Mononuclear cell (primary cell): ENCODE results near the gene GNAS-AS1. TPM values are rescaled to one million over a fixed set of nuclear protein-coding genes. Genes with fewer than 3 reads are reported as not detected.

Experiments
- H3K27me3 ChIP-seq: 2 replicates; pipeline ENCODE4 v1.6.0; 2011; ENCODE audit warnings: low read length, control low read depth; ENCODE audit not compliant: insufficient read depth
- H3K4me1 ChIP-seq: 2 replicates; pipeline ENCODE4 v1.5.1; 2011; ENCODE audit warnings: mild to moderate bottlenecking, low read length, control low read depth; ENCODE audit not compliant: insufficient read depth
- H3K4me3 ChIP-seq: 2 replicates; pipeline ENCODE4 v1.5.1; 2011; ENCODE audit warnings: mild to moderate bottlenecking, low read length, moderate library complexity
- H3K9me3 ChIP-seq: 2 replicates; pipeline ENCODE4 v1.5.1; 2011; ENCODE audit warnings: low read depth, mild to moderate bottlenecking, control low read depth, low read length
- total RNA-seq: library from RNA; depleted of rRNA; stranded (reverse); fragments of >200 nt; gene quantifications from one replicate; pipeline ENCODE4 v1.2.3, GENCODE V29; 2012

The GNAS-AS1 gene
- total RNA-seq: 0.10 TPM

GRCh38 chr20:58850693-58851174 is at the start of gene GNAS-AS1:
GNAS-AS1 (minus strand) TSS chr20:58850902.
- Histone ChIP-seq H3K4me1 (peaks cover 13% of the 10 kb centered on the region), H3K27me3 (peaks cover 51% of the 10 kb centered on the region), H3K4me3 (peak within 1 kb of the TSS; percentile 9)

GRCh38 chr20:58900397-58900796 is 49.7 kb upstream of the GNAS-AS1 start:
- no peaks in the 10 kb centered on the region for H3K27me3 ChIP-seq
- H3K9me3 ChIP-seq: no peaks in the 10 kb centered on the region
- H3K4me3 ChIP-seq: no peak overlapping the region
- H3K4me1 ChIP-seq: peaks cover 33% of the 10 kb centered on the region

More at GRCh38 chr20:58850693-58851174, at the start of gene GNAS-AS1:
- H3K9me3 ChIP-seq: no peaks in the 10 kb centered on the region

- H3K27me3 ChIP-seq: no peaks in the 10 kb centered on the region
- no peaks in the 10 kb centered on the region for H3K9me3 ChIP-seq
- peaks cover 42% of the 10 kb centered on the region for H3K4me1 ChIP-seq
- H3K4me3 ChIP-seq: no peak overlapping the region
These were observed 48.8 kb upstream of the GNAS-AS1 start for GRCh38 chr20:58899512-58899911.

GRCh38 chr20:58898629-58899408 is 48.1 kb upstream of the GNAS-AS1 start:
- Histone ChIP-seq H3K4me3 (no peak overlapping the region), H3K27me3 (no peaks in the 10 kb centered on the region), H3K9me3 (no peaks in the 10 kb centered on the region), H3K4me1 (peaks cover 49% of the 10 kb centered on the region)

GRCh38 chr20:58897488-58897887 is 46.8 kb upstream of the GNAS-AS1 start:
- H3K4me3 ChIP-seq: no peak overlapping the region
- H3K27me3 ChIP-seq: no peaks in the 10 kb centered on the region
- H3K4me1 ChIP-seq: peaks cover 54% of the 10 kb centered on the region
- no peaks in the 10 kb centered on the region for H3K9me3 ChIP-seq

GRCh38 chr20:58896820-58897219 is 46.1 kb upstream of the GNAS-AS1 start:
- Histone ChIP-seq H3K4me1 (peaks cover 49% of the 10 kb centered on the region), H3K27me3 (no peaks in the 10 kb centered on the region), H3K4me3 (no peak overlapping the region), H3K9me3 (no peaks in the 10 kb centered on the region)

GRCh38 chr20:58895448-58896180 is 44.9 kb upstream of the GNAS-AS1 start:
- Histone ChIP-seq H3K9me3 (no peaks in the 10 kb centered on the region), H3K27me3 (no peaks in the 10 kb centered on the region)

GRCh38 chr20:58894652-58895447 is 44.1 kb upstream of the GNAS-AS1 start:
- Histone ChIP-seq H3K4me1 (peaks cover 50% of the 10 kb centered on the region), H3K27me3 (no peaks in the 10 kb centered on the region), H3K4me3 (no peak overlapping the region), H3K9me3 (no peaks in the 10 kb centered on the region)

More at GRCh38 chr20:58895448-58896180, 44.9 kb upstream of the GNAS-AS1 start:
- Histone ChIP-seq H3K4me3 (no peak overlapping the region), H3K4me1 (peaks cover 50% of the 10 kb centered on the region)

- peaks cover 50% of the 10 kb centered on the region for H3K4me1 ChIP-seq
These were observed 42.8 kb upstream of the GNAS-AS1 start for GRCh38 chr20:58893355-58894120.

GRCh38 chr20:58892932-58893224 is 42.2 kb upstream of the GNAS-AS1 start:
- peaks cover 55% of the 10 kb centered on the region for H3K4me1 ChIP-seq
- H3K4me3 ChIP-seq: peak overlapping the region; percentile 70
- H3K9me3 ChIP-seq: no peaks in the 10 kb centered on the region
- H3K27me3 ChIP-seq: no peaks in the 10 kb centered on the region

More at GRCh38 chr20:58893355-58894120, 42.8 kb upstream of the GNAS-AS1 start:
- no peaks in the 10 kb centered on the region for H3K9me3 ChIP-seq
- H3K27me3 ChIP-seq: no peaks in the 10 kb centered on the region
- no peak overlapping the region for H3K4me3 ChIP-seq

GRCh38 chr20:58892141-58892931 is 41.6 kb upstream of the GNAS-AS1 start:
- peaks cover 50% of the 10 kb centered on the region for H3K4me1 ChIP-seq
- peak overlapping the region; percentile 70 for H3K4me3 ChIP-seq
- no peaks in the 10 kb centered on the region for H3K27me3 ChIP-seq
- H3K9me3 ChIP-seq: no peaks in the 10 kb centered on the region

- H3K9me3 ChIP-seq: no peaks in the 10 kb centered on the region
- peaks cover 44% of the 10 kb centered on the region for H3K4me1 ChIP-seq
- H3K27me3 ChIP-seq: no peaks in the 10 kb centered on the region
- peak overlapping the region; percentile 70 for H3K4me3 ChIP-seq
These were observed 41.0 kb upstream of the GNAS-AS1 start for GRCh38 chr20:58891718-58892140.

- Histone ChIP-seq H3K27me3 (no peaks in the 10 kb centered on the region), H3K4me3 (peak overlapping the region; percentile 60), H3K9me3 (no peaks in the 10 kb centered on the region), H3K4me1 (peaks cover 38% of the 10 kb centered on the region)
These were observed 40.5 kb upstream of the GNAS-AS1 start for GRCh38 chr20:58891086-58891717.
